MG63 (cell line): ENCODE data around the gene MYMX. TPM values are rescaled to one million over a fixed set of nuclear protein-coding genes. Genes with fewer than 3 reads are reported as not detected.
A peak's percentile ranks its signal among the peaks of the same experiment; 100 is the strongest.

Experiments used
- DNase-seq: peaks from one replicate; pipeline ENCODE4 v3.0.0-alpha.2; 2020
- H3K27me3 ChIP-seq: fragments of 250-450 bp; sonication (Bioruptor Pico); 2 replicates; pipeline ENCODE4 v1.5.1; 2020; ENCODE audit warnings: mild to moderate bottlenecking, moderate library complexity
- H3K36me3 ChIP-seq: fragments of 250-450 bp; sonication (Bioruptor Pico); 2 replicates; pipeline ENCODE4 v1.5.1; 2020; ENCODE audit warnings: mild to moderate bottlenecking, moderate library complexity
- H3K4me3 ChIP-seq: fragments of 250-450 bp; sonication (Bioruptor Pico); 2 replicates; pipeline ENCODE4 v1.5.1; 2020; ENCODE audit warnings: mild to moderate bottlenecking, moderate library complexity
- H3K9me3 ChIP-seq: fragments of 250-450 bp; sonication (Bioruptor Pico); 2 replicates; pipeline ENCODE4 v1.5.1; 2020; ENCODE audit warnings: mild to moderate bottlenecking, moderate library complexity
- total RNA-seq: library from RNA; depleted of rRNA; stranded (reverse); fragments of >200 nt; shearing (Covaris generic); gene quantifications from 2 replicates; pipeline ENCODE4 v1.2.3, GENCODE V29; 2014; ENCODE audit warnings: low replicate concordance

Gene MYMX
- total RNA-seq, 1 experiment from 2014 or later: not detected

GRCh38 chr6:44251576-44252524, 35.1 kb downstream of the MYMX start:
- Histone ChIP-seq H3K27me3 (no peaks in the 10 kb centered on the region), H3K4me3 (no peak overlapping the region), H3K9me3 (no peaks in the 10 kb centered on the region), H3K36me3 (peaks cover 99% of the 10 kb centered on the region)
- DNase-seq: no peak

GRCh38 chr6:44253307-44254101, 36.8 kb downstream of the MYMX start:
- no peaks in the 10 kb centered on the region for H3K27me3 ChIP-seq
- no peak overlapping the region for H3K4me3 ChIP-seq
- DNase-seq: peak; percentile 89
- H3K9me3 ChIP-seq: no peaks in the 10 kb centered on the region
- H3K36me3 ChIP-seq: peaks cover 87% of the 10 kb centered on the region

GRCh38 chr6:44254191-44255104, 37.7 kb downstream of the MYMX start:
- peak; percentile 74 for DNase-seq
- Histone ChIP-seq H3K4me3 (no peak overlapping the region; the same call in 1 of the 2 replicates), H3K27me3 (no peaks in the 10 kb centered on the region), H3K9me3 (no peaks in the 10 kb centered on the region), H3K36me3 (peaks cover 80% of the 10 kb centered on the region)

GRCh38 chr6:44255105-44255808, 38.5 kb downstream of the MYMX start:
- peak overlapping the region; percentile 96 for H3K4me3 ChIP-seq
- peak; percentile 73 for DNase-seq

GRCh38 chr6:44255871-44256774, 39.4 kb downstream of the MYMX start:
- Histone ChIP-seq H3K4me3 (peak overlapping the region; percentile 96), H3K36me3 (peaks cover 73% of the 10 kb centered on the region), H3K9me3 (no peaks in the 10 kb centered on the region), H3K27me3 (no peaks in the 10 kb centered on the region)
- peak; percentile 73 for DNase-seq

More at GRCh38 chr6:44255105-44255808, 38.5 kb downstream of the MYMX start:
- Histone ChIP-seq H3K36me3 (peaks cover 80% of the 10 kb centered on the region), H3K27me3 (no peaks in the 10 kb centered on the region), H3K9me3 (no peaks in the 10 kb centered on the region)

- H3K36me3 ChIP-seq: peaks cover 73% of the 10 kb centered on the region
- no peaks in the 10 kb centered on the region for H3K27me3 ChIP-seq
- H3K9me3 ChIP-seq: no peaks in the 10 kb centered on the region
- no peak for DNase-seq
- H3K4me3 ChIP-seq: peak overlapping the region; percentile 96
Observed at GRCh38 chr6:44256775-44257024, 40.0 kb downstream of the MYMX start.

- Histone ChIP-seq H3K36me3 (peaks cover 72% of the 10 kb centered on the region), H3K27me3 (no peaks in the 10 kb centered on the region), H3K9me3 (no peaks in the 10 kb centered on the region), H3K4me3 (peak within 1 kb of the TSS; percentile 96)
- peak; percentile 98 for DNase-seq
Observed at GRCh38 chr6:44257025-44257752, 40.5 kb downstream of the MYMX start, which contains the start of gene SLC35B2. SLC35B2 (minus strand) TSS chr6:44257528; CDS start chr6:44257410, 118 bp downstream.

GRCh38 chr6:44257753-44258324, 41.1 kb downstream of the MYMX start:
- Histone ChIP-seq H3K36me3 (peaks cover 67% of the 10 kb centered on the region), H3K4me3 (peak overlapping the region; percentile 96), H3K9me3 (no peaks in the 10 kb centered on the region), H3K27me3 (no peaks in the 10 kb centered on the region)
- no peak for DNase-seq

GRCh38 chr6:44258325-44258863, 41.7 kb downstream of the MYMX start:
- Histone ChIP-seq H3K9me3 (no peaks in the 10 kb centered on the region), H3K27me3 (no peaks in the 10 kb centered on the region), H3K36me3 (peaks cover 61% of the 10 kb centered on the region), H3K4me3 (no peak overlapping the region)
- DNase-seq: no peak

GRCh38 chr6:44258921-44259320, 42.2 kb downstream of the MYMX start:
- Histone ChIP-seq H3K4me3 (no peak overlapping the region), H3K9me3 (no peaks in the 10 kb centered on the region), H3K36me3 (peaks cover 58% of the 10 kb centered on the region), H3K27me3 (no peaks in the 10 kb centered on the region)
- no peak for DNase-seq

- peaks cover 47% of the 10 kb centered on the region for H3K36me3 ChIP-seq
- H3K9me3 ChIP-seq: no peaks in the 10 kb centered on the region
- no peaks in the 10 kb centered on the region for H3K27me3 ChIP-seq
- H3K4me3 ChIP-seq: no peak overlapping the region
- no peak for DNase-seq
Observed at GRCh38 chr6:44260011-44260410, 43.3 kb downstream of the MYMX start.

GRCh38 chr6:44260451-44261297, 43.9 kb downstream of the MYMX start:
- Histone ChIP-seq H3K9me3 (no peaks in the 10 kb centered on the region), H3K4me3 (no peak overlapping the region), H3K27me3 (no peaks in the 10 kb centered on the region), H3K36me3 (peaks cover 40% of the 10 kb centered on the region)
- no peak for DNase-seq

- H3K36me3 ChIP-seq: peaks cover 31% of the 10 kb centered on the region
- DNase-seq: no peak
Observed at GRCh38 chr6:44261581-44261980, 44.9 kb downstream of the MYMX start.

More at GRCh38 chr6:44261581-44261980, 44.9 kb downstream of the MYMX start:
- H3K4me3 ChIP-seq: no peak overlapping the region
- H3K27me3 ChIP-seq: peaks cover under 1% of the 10 kb centered on the region; the same call in 1 of the 2 replicates
- no peaks in the 10 kb centered on the region for H3K9me3 ChIP-seq
